T-helper 22 cell (primary cell): ENCODE data around the gene POLA1.

Source experiments
- DNase-seq: peaks from one replicate; pipeline ENCODE4 v3.0.0-alpha.2; 2020; ENCODE audit warnings: low read depth

POLA1 gene

GRCh38 chrX:24876530-24877287 lies 183.0 kb downstream of the POLA1 start:
- no peak for DNase-seq

- DNase-seq: no peak
Observed at GRCh38 chrX:24877288-24877664, 183.6 kb downstream of the POLA1 start.

DNA sequence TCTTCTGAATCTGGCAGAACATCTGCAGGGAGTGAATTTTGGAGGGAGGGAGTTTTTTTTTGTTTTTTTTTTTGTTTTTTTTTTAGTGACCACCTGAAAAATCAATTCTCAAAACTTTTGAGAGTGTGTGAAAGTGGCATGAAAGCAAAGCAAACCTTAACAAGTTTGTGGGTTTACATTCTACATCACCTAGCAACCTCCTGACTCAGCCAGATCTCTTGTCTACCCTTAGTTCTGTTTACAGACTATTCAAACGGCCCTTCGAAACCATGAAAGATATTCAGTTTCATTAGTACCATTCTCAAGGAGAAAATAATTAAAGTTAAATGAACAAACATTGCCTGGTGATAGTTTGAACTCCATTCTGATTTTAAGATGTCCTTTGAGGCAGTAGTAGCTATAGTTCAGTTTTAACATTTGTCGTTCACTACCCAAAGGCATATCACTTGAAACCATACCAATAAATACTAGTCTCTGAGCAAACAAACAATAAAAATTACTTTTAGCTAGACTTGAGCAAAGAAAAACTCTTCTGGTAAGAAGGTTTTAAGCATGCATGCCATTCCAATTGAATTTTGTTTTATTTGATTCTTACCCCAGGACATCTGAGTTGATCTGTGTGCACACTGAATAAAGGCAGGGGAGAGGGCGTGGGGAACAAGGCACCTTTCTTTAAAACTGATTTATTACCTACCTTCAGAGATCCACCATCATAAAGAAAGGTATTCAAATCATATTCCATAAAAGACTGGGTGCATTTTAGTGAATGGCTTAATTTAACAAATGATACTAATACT lies 184.3 kb downstream of the POLA1 start:
- DNase-seq: no peak

DNA sequence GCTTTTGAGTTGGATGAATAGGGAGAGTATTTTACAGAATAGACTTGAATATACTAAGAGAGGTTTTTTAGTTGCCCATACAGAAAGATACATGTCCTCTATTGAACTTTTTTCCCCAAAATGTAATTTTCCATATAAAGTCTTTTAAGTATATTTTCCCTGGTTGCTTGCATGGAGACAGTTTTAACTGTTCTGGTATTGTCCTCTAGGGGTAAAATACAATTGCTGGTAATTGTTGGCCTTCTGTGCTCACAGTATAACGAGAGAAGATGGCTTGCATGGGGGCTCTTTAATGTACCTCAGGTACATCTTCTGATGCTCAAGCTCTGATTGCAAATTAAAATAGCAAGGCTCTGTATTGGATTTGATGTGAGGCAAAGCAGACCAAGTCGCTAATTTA lies 186.0 kb downstream of the POLA1 start:
- DNase-seq: no peak

- no peak for DNase-seq
Observed at GRCh38 chrX:24886916-24887315, 193.2 kb downstream of the POLA1 start.

- no peak for DNase-seq
Observed at GRCh38 chrX:24890677-24891076, 197.0 kb downstream of the POLA1 start.

GRCh38 chrX:24899391-24899790 lies 205.7 kb downstream of the POLA1 start:
- DNase-seq: no peak

DNA sequence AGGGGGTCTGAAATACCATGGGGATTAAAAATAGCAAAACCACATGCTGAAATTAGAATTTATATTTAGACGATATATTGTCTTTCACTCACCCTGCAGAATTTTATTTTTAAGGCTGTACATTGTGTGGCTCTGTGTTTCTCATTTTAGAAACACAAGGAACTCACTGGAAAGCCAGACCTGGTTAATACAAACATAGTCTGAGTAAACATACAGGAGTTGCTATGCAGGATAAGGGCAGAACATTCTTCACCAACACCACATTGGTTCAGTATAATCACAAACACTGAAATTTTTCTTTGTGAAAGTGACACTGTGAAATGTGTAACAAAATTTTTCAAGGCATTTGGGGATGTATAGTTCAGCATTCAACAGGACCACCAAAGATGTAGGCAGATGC lies 206.5 kb downstream of the POLA1 start:
- no peak for DNase-seq

- DNase-seq: no peak
Observed at GRCh38 chrX:24902806-24903205, 209.1 kb downstream of the POLA1 start.

- no peak for DNase-seq
Observed at GRCh38 chrX:24918715-24919114, 225.0 kb downstream of the POLA1 start.

DNA sequence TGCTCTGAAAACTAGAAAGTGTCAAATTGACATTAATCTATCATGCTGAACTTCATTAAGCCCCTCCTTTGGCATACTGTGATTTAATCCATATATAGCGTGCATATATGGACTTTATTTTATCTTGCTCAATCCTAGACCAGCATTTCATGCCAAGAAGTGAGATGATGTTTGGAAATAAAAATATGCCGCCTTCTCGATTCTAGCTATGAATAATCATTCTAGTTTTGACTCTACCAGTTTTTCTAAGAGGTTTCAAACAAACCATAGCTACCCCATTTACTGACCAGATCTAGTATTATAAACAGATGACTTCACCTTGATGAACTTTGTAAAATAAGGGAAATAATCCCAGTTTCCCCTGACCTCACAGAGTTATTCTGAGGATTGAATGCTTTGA lies 227.1 kb downstream of the POLA1 start:
- DNase-seq: no peak

GRCh38 chrX:24925430-24925829 lies 231.7 kb downstream of the POLA1 start:
- DNase-seq: no peak

- no peak for DNase-seq
Observed at GRCh38 chrX:24927372-24927771, 233.7 kb downstream of the POLA1 start.

DNA sequence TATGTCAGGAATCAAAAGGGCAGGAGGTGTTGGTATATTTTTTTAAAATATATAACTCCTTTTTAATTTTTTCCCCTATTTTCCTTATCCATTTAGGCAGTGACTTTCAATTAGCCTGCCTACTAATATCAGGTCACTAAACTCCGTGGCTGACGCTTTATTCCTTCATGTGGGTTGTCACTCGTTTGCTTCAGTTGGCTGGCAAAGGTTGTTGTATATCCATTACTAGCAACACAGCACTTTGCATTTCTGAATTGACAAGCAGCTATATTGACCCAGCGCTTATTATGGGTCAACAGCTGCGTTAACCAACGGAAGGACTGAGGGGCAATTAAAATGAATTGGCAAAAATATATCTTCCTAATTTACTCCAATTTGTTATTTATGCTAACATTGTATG lies 234.4 kb downstream of the POLA1 start:
- no peak for DNase-seq

DNA sequence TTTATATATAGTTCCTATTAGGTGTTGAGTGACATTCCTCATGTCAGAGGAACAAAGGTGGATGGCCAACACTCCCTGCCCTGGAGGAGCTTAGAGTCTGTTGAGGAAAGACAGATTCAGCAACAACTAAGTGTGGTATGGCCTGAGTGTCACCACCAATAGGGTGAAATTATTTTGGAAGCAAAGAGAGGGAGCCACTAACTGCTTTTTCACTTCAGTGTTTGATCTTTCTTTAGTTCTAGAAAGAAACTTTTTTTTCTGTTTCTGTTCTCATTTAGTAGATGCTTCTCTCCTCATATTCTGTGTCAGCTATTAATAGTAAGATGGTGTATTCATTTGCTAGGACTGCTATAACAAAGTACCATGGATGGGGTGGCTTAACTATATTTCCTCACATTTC lies 240.6 kb downstream of the POLA1 start:
- no peak for DNase-seq

GRCh38 chrX:24945009-24945408 lies 251.3 kb downstream of the POLA1 start:
- DNase-seq: no peak

DNA sequence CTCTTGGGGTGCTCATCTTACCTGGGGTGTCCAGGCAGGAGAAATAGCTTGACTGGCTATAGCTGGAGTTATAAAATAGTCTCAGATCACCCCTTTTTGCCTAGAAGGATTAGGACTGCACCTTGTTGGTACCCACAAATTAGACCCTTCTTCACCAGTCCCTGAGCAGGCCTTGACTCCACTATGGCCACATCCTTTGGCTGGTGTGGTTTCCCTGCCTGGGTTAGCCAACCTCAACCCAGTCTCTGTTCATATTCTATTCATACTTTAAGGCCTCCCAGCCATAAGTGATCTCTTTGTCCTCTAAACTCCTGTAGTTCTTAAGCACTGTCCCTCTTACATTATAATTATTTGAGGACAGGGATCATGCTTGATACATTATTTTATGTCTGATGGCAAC lies 252.7 kb downstream of the POLA1 start:
- DNase-seq: no peak

DNA sequence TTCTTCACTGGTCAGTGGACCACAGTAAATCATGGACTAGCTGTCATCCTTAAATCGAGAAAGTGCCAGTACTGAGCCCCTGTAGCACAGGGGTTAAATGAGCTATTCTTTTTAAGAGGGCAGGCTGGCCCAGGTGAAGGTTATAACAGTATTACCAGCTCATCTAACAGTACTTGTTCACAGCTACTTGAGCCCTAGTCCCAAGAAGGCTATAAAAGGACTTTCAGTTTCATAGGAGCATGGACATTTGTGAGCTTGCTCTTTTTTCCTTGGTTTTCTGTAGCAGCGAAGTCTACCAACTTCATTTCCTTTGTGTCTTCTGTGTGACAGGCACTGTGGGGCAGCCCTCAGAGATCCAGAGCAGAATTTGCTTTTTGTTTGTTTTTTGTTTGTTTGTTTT lies 261.0 kb downstream of the POLA1 start:
- DNase-seq: no peak

GRCh38 chrX:24955372-24955930 lies 261.7 kb downstream of the POLA1 start:
- DNase-seq: no peak

DNA sequence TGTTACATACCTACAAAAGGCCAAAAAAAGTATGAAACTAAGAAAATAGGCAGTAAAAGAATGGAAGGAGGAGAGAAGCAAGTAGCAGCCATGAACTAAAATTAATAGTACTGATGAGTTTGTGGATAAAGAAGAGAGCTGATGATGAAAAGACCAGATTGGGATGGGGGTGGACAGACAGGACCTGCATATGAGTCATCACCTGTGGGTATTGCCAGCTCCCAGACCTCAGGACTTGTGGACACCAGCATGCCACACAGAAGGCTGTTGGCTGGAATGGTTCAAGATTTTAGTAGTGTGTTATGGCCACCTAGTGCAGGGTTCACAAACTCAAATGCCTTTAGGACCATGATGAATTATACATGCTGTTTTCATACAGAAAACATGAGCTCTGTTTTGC lies 263.1 kb downstream of the POLA1 start:
- DNase-seq: no peak

GRCh38 chrX:24961809-24962208 lies 268.1 kb downstream of the POLA1 start:
- no peak for DNase-seq

- no peak for DNase-seq
Observed at GRCh38 chrX:24963823-24964222, 270.1 kb downstream of the POLA1 start.

- no peak for DNase-seq
Observed at GRCh38 chrX:24965372-24965771, 271.7 kb downstream of the POLA1 start.
